ENCODE measurements around the gene KCNH8.

DNA sequence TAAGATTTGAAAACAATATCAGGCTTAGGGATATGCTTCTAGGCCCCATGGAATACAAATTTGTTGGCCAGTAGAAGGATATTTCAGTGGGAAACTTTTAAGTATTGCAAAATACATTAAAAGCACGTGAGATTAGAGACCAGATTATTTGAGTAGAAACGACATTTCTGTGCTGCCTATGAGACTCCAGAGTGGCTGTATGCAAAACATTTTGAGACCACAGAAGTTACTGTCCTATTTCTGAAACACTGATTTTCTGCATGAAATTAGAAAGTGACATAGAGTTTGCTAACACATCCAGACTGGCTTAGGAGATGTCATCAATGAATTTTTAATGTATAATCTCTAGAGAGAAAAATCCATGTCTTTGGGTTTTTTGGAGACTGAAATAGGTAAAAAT lies 99.8 kb downstream of the KCNH8 start:
- TF ChIP-seq, protein P1, sequence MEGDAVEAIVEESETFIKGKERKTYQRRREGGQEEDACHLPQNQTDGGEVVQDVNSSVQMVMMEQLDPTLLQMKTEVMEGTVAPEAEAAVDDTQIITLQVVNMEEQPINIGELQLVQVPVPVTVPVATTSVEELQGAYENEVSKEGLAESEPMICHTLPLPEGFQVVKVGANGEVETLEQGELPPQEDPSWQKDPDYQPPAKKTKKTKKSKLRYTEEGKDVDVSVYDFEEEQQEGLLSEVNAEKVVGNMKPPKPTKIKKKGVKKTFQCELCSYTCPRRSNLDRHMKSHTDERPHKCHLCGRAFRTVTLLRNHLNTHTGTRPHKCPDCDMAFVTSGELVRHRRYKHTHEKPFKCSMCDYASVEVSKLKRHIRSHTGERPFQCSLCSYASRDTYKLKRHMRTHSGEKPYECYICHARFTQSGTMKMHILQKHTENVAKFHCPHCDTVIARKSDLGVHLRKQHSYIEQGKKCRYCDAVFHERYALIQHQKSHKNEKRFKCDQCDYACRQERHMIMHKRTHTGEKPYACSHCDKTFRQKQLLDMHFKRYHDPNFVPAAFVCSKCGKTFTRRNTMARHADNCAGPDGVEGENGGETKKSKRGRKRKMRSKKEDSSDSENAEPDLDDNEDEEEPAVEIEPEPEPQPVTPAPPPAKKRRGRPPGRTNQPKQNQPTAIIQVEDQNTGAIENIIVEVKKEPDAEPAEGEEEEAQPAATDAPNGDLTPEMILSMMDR (IDR thresholded peaks at IDR 0.05; ENCODE audit: low read depth, low read length, missing input control) = no peak
- TF ChIP-seq TAF1 (conservative IDR thresholded peaks at IDR 0.05) = no peak
- no peak for TF ChIP-seq EGR1 (IDR thresholded peaks at IDR 0.05; ENCODE audit: low read depth in 2 of 2)
- TF ChIP-seq GABPA (IDR thresholded peaks at IDR 0.05 in 1 of 2, conservative IDR thresholded peaks at IDR 0.05 in 1 of 2) = no peak
- TF ChIP-seq SP1 (IDR thresholded peaks at IDR 0.05) = no peak
- no peak for TF ChIP-seq JUND (IDR thresholded peaks at IDR 0.05)
